Measurements from ENCODE around the gene TMEM178B. TPM values are rescaled to one million over a fixed set of nuclear protein-coding genes. Genes with fewer than 3 reads are reported as not detected.
"Not testable (repeated sequence)": the region's sequence is repeated elsewhere in the genome, so short reads cannot be mapped to it uniquely, and the experiment has no call there.

Gene TMEM178B
- total RNA-seq, 4 donors from 2014 or later, result 0.15 to 1.2 (median 0.58) TPM

- 83 to 85% methylated on average over 8 of the region's 8 CpGs for WGBS, 2 donors
- TF ChIP-seq, protein P1, sequence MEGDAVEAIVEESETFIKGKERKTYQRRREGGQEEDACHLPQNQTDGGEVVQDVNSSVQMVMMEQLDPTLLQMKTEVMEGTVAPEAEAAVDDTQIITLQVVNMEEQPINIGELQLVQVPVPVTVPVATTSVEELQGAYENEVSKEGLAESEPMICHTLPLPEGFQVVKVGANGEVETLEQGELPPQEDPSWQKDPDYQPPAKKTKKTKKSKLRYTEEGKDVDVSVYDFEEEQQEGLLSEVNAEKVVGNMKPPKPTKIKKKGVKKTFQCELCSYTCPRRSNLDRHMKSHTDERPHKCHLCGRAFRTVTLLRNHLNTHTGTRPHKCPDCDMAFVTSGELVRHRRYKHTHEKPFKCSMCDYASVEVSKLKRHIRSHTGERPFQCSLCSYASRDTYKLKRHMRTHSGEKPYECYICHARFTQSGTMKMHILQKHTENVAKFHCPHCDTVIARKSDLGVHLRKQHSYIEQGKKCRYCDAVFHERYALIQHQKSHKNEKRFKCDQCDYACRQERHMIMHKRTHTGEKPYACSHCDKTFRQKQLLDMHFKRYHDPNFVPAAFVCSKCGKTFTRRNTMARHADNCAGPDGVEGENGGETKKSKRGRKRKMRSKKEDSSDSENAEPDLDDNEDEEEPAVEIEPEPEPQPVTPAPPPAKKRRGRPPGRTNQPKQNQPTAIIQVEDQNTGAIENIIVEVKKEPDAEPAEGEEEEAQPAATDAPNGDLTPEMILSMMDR (IDR thresholded peaks at IDR 0.05), result no peak
- TF ChIP-seq POLR2A (IDR thresholded peaks at IDR 0.05), result no peak
- no peak overlapping the region for H3K4me3 ChIP-seq (ENCODE audit: low read depth, poor library complexity, severe bottlenecking)
- intact Hi-C loops (cut with DNase I; ENCODE audit: low total_unique reads), result no loop called here
- no peak for DNase-seq (ENCODE audit: low spot score in 2 of 2)
These were observed 5.4 kb downstream of the TMEM178B start for GRCh38 chr7:141079219-141079618.

DNA sequence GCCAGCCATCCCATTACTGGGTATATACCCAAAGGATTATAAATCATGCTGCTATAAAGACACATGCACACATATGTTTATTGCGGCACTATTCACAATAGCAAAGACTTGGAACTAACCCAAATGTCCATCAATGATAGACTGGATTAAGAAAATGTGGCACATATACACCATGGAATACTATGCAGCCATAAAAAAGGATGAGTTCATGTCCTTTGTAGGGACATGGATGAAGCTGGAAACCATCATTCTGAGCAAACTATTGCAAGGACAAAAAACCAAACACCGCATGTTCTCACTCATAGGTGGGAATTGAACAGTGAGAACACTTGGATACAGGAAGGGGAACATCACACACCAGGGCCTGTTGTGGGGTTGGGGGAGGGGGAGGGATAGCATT is 15.6 kb downstream of the TMEM178B start:
- WGBS, 2 donors, result 86 to 92% methylated on average over 2 of the region's 2 CpGs
- DNase-seq (ENCODE audit: low spot score in 2 of 2); intact Hi-C loops (cut with DNase I; ENCODE audit: low total_unique reads); H3K4me3 ChIP-seq (ENCODE audit: low read depth, poor library complexity, severe bottlenecking): not testable (repeated sequence)

- H3K4me3 ChIP-seq (ENCODE audit: low read depth, poor library complexity, severe bottlenecking), result no peak overlapping the region
- intact Hi-C loops (cut with DNase I; ENCODE audit: low total_unique reads), result no loop called here
- 42 to 49% methylated on average over 3 of the region's 3 CpGs for WGBS, 2 donors
- TF ChIP-seq, protein P1 (IDR thresholded peaks at IDR 0.05), result no peak
- TF ChIP-seq POLR2A (IDR thresholded peaks at IDR 0.05), result no peak
- DNase-seq (ENCODE audit: low spot score in 2 of 2), result no peak
These were observed 20.6 kb downstream of the TMEM178B start for GRCh38 chr7:141094336-141095070.

DNA sequence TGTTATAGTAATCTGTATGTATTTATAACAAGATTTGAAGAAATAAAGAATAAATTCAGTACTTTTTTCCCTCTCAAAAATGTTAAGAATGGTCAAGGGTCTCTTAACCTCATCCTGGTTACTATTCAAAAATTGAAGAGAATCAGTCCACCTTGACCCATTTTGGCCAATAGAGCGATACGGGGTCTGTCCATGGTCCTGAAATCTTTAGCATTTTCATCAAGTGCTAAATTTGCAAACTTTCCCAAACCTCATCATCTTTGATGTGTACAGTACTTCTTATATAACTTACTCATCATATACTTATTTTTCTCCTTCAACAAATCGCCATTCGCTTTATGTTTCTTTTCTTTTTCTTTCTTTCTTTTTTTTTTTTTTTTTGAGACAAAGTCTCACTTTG is 23.6 kb downstream of the TMEM178B start:
- TF ChIP-seq POLR2A (IDR thresholded peaks at IDR 0.05), result no peak
- TF ChIP-seq, protein P1 (IDR thresholded peaks at IDR 0.05), result no peak
- no peak for DNase-seq (ENCODE audit: low spot score in 2 of 2)
- 60 to 69% methylated on average over 4 of the region's 4 CpGs for WGBS, 2 donors
- intact Hi-C loops (cut with DNase I; ENCODE audit: low total_unique reads), result no loop called here
- H3K4me3 ChIP-seq (ENCODE audit: low read depth, poor library complexity, severe bottlenecking), result no peak overlapping the region

DNA sequence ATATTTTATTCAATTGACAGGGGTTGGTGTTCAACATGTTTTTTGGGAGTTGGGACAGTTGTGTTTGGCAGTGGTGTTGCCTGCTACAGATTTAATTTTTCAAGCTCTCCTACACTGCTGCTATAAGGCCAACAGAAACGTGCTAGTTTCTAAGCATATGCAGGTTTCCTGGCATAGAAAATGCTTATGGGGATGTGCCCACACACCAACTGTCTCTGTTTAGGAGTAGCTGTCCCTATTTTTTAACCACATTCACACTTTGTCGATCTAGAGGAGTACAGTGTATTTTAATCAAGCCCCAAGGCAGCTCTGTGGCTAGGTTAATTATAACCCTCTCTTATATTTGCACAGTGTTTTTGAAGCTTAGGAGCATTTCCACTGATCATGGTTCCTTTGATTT is 28.6 kb downstream of the TMEM178B start:
- no peak for DNase-seq (ENCODE audit: low spot score in 2 of 2)
- TF ChIP-seq, protein P1 (IDR thresholded peaks at IDR 0.05), result no peak
- no peak for TF ChIP-seq POLR2A (IDR thresholded peaks at IDR 0.05)
- no peak overlapping the region for H3K4me3 ChIP-seq (ENCODE audit: low read depth, poor library complexity, severe bottlenecking)
- 65 to 69% methylated on average over 2 of the region's 2 CpGs for WGBS, 2 donors
- intact Hi-C loops (cut with DNase I; ENCODE audit: low total_unique reads), result no loop called here

- intact Hi-C loops (cut with DNase I; ENCODE audit: low total_unique reads), result no loop called here
- 52 to 53% methylated on average over 4 of the region's 4 CpGs for WGBS, 2 donors
- H3K4me3 ChIP-seq (ENCODE audit: low read depth, poor library complexity, severe bottlenecking), result no peak overlapping the region
- TF ChIP-seq POLR2A (IDR thresholded peaks at IDR 0.05), result no peak
- TF ChIP-seq, protein P1 (IDR thresholded peaks at IDR 0.05), result no peak
- no peak for DNase-seq (ENCODE audit: low spot score in 2 of 2)
These were observed 30.1 kb downstream of the TMEM178B start for GRCh38 chr7:141103847-141104429.

All from lower leg skin (tissue), 4 donors.